Hepatocyte (in vitro differentiated cells): Measurements from ENCODE around the gene NKD1. TPM values are rescaled to one million over a fixed set of nuclear protein-coding genes. Genes with fewer than 3 reads are reported as not detected.

Experiments
- DNase-seq: peaks from one replicate; pipeline ENCODE4 v3.0.0-alpha.2; 2016; ENCODE audit warnings: low spot score
- H2AFZ ChIP-seq: fragments of 200-600 bp; sonication (generic); 2 replicates; pipeline ENCODE4 v1.6.0; 2016; ENCODE audit warnings: antibody characterized with exemption, mild to moderate bottlenecking
- H3K27ac ChIP-seq: fragments of 200-600 bp; sonication (generic); 2 replicates; pipeline ENCODE4 v1.5.1; 2016; ENCODE audit warnings: mild to moderate bottlenecking
- H3K27me3 ChIP-seq: fragments of 200-600 bp; sonication (generic); 2 replicates; pipeline ENCODE4 v1.6.1; 2016
- H3K36me3 ChIP-seq: fragments of 200-600 bp; sonication (generic); replicated peaks from 2 replicates; pipeline ENCODE4 v1.5.1; 2016; ENCODE audit warnings: low read depth; ENCODE audit not compliant: insufficient read depth
- H3K4me1 ChIP-seq: fragments of 200-600 bp; sonication (generic); 2 replicates; pipeline ENCODE4 v1.5.1; 2016; ENCODE audit warnings: mild to moderate bottlenecking, moderate library complexity; ENCODE audit not compliant: insufficient read depth
- H3K4me2 ChIP-seq: fragments of 200-600 bp; sonication (generic); 2 replicates; pipeline ENCODE4 v1.6.0; 2016
- H3K4me3 ChIP-seq: fragments of 200-600 bp; sonication (generic); 2 replicates; pipeline ENCODE4 v1.5.1; 2016; ENCODE audit warnings: mild to moderate bottlenecking
- H3K79me2 ChIP-seq: fragments of 200-600 bp; sonication (generic); 2 replicates; pipeline ENCODE4 v1.6.0; 2017; ENCODE audit warnings: mild to moderate bottlenecking
- H3K9me2 ChIP-seq: fragments of 200-600 bp; sonication (generic); replicated peaks from 2 replicates; pipeline ENCODE4 v1.6.0; 2017; ENCODE audit warnings: mild to moderate bottlenecking; ENCODE audit not compliant: insufficient read depth
- H3K9me3 ChIP-seq: fragments of 200-600 bp; sonication (generic); 2 replicates; pipeline ENCODE4 v1.5.1; 2016; ENCODE audit warnings: low read depth, mild to moderate bottlenecking
- H4K20me1 ChIP-seq: fragments of 200-600 bp; sonication (generic); 2 replicates; pipeline ENCODE4 v1.6.0; 2016; ENCODE audit warnings: mild to moderate bottlenecking; ENCODE audit not compliant: insufficient read depth, poor library complexity, severe bottlenecking
- EZH2 ChIP-seq: fragments of 200-600 bp; sonication (generic); IDR thresholded peaks from 2 replicates; pipeline ENCODE4 v1.6.1; 2016; ENCODE audit warnings: antibody characterized with exemption, mild to moderate bottlenecking, borderline replicate concordance
- EZH2phosphoT487 ChIP-seq: fragments of 200-600 bp; sonication (generic); IDR thresholded peaks from one replicate; pipeline ENCODE4 v1.6.1; 2018; ENCODE audit warnings: antibody characterized with exemption, mild to moderate bottlenecking, low read depth, moderate library complexity; ENCODE audit not compliant: unreplicated experiment, severe bottlenecking
- WGBS: methylation state at CpG from one replicate; pipeline ENCODE4 v1.1.6; 2016; ENCODE audit warnings: low lambda C conversion rate; ENCODE audit errors: missing lambda C conversion rate; 5-methylcytosine and 5-hydroxymethylcytosine counted together
- polyA plus RNA-seq: library from polyadenylated mRNA; unstranded; fragments of >200 nt; fragmentation: Nextera tagmentation; extraction: Ambion mirVana; gene quantifications from 2 replicates; pipeline ENCODE4 v1.2.1, GENCODE V29; 2016
- total RNA-seq: library from RNA; depleted of rRNA; stranded (reverse); fragments of >200 nt; gene quantifications from 2 replicates; pipeline ENCODE4 v1.2.3, GENCODE V29; 2014
- TF ChIP-seq, protein P1 (sequence below): fragments of 200-600 bp; sonication (generic); IDR thresholded peaks from 2 replicates; pipeline ENCODE4 v1.5.1; 2016; ENCODE audit warnings: antibody characterized with exemption, mild to moderate bottlenecking; ENCODE audit not compliant: poor library complexity

NKD1 gene
- total and polyA plus RNA-seq, 2 experiments from 2014 or later: 5.9 to 26.3 TPM

DNA sequence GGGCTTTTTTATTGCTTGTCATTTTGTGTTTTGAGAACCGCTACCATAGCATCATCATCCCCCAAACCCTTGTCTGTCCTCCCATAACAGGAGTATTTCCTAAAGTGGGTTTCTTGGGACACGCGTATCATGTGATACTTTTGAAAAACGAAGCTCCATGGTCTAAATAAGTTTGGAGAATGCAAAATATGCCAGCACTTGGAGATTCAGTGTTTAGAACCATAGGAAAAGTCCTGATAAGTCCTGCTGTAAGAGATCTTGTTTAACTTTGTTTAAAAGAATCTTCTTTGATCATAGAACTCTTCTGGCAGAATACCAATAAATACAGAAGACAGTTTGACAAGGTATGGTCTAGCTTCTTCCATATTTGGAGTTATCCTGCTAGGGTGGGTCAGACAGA is 59.3 kb downstream of the NKD1 start:
- Histone ChIP-seq H3K4me1 (peaks cover 31% of the 10 kb centered on the region), H3K27ac (no peak overlapping the region), H3K4me3 (no peak overlapping the region), H2AFZ (no peak overlapping the region), H3K79me2 (no peaks in the 10 kb centered on the region), H3K27me3 (no peaks in the 10 kb centered on the region), H3K9me2 (no peaks in the 10 kb centered on the region), H3K36me3 (no peaks in the 10 kb centered on the region), H3K9me3 (no peaks in the 10 kb centered on the region), H4K20me1 (no peaks in the 10 kb centered on the region), H3K4me2 (no peak overlapping the region)
- TF ChIP-seq, protein P1, sequence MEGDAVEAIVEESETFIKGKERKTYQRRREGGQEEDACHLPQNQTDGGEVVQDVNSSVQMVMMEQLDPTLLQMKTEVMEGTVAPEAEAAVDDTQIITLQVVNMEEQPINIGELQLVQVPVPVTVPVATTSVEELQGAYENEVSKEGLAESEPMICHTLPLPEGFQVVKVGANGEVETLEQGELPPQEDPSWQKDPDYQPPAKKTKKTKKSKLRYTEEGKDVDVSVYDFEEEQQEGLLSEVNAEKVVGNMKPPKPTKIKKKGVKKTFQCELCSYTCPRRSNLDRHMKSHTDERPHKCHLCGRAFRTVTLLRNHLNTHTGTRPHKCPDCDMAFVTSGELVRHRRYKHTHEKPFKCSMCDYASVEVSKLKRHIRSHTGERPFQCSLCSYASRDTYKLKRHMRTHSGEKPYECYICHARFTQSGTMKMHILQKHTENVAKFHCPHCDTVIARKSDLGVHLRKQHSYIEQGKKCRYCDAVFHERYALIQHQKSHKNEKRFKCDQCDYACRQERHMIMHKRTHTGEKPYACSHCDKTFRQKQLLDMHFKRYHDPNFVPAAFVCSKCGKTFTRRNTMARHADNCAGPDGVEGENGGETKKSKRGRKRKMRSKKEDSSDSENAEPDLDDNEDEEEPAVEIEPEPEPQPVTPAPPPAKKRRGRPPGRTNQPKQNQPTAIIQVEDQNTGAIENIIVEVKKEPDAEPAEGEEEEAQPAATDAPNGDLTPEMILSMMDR: no peak
- TF ChIP-seq EZH2phosphoT487 (no peak), EZH2 (no peak)
- DNase-seq: no peak
- 80% methylated on average over 4 of the region's 4 CpGs for WGBS

DNA sequence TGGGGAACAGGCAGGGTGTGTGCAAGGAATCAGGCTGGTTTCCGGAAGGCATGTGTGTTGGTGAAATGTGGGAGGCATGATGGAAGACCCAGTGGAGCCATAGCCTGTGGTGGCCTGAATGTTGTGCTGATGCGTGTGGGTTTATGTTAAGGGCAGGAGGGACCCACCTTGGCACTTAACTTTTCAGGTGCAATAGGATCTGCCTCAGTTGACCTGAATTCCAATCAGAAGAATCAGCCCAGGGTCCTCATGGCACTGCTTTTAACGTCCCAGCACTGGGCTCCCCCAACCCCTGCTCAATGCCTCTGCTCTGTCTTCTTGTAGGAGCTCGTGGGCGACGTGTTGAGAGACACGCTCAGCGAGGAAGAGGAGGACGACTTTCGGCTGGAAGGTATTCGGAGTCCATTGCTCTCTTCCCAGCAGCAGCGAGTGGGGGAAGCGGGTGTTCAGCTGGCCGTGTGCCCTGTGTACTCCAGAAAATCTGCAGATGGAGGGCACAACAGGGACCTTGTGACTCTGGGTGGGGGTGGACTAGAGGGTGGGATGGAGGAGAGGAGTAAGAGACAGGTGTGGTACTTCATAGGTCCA is 59.9 kb downstream of the NKD1 start:
- Histone ChIP-seq H3K27me3 (no peaks in the 10 kb centered on the region), H3K4me3 (no peak overlapping the region), H4K20me1 (no peaks in the 10 kb centered on the region), H2AFZ (no peak overlapping the region), H3K79me2 (no peaks in the 10 kb centered on the region), H3K4me1 (peaks cover 31% of the 10 kb centered on the region), H3K36me3 (no peaks in the 10 kb centered on the region), H3K9me2 (no peaks in the 10 kb centered on the region), H3K9me3 (no peaks in the 10 kb centered on the region), H3K4me2 (no peak overlapping the region), H3K27ac (no peak overlapping the region)
- no peak for TF ChIP-seq EZH2phosphoT487
- no peak for TF ChIP-seq EZH2
- TF ChIP-seq, protein P1: no peak
- no peak for DNase-seq
- 96% methylated on average over 14 of the region's 14 CpGs for WGBS

DNA sequence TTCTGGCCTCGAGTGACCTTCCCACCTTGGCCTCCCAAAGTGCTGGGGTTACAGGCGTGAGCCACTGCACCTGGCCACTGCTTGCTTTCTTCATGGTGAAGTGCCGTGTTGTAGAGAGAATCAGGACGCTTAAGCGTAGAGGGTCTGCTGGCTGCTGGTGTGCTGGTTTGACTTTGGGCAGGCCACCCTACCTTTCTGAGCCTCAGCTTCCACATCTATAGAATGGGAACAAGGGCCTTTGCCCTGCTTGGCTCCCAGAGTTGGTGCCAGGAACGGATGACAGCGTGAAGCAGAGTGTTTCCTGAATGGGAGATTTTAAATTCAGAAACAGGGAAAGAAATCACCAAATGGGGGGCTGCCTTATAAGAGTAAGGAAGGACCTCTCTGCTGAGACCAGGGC is 60.9 kb downstream of the NKD1 start:
- Histone ChIP-seq H3K4me1 (peaks cover 32% of the 10 kb centered on the region), H3K79me2 (no peaks in the 10 kb centered on the region), H3K4me2 (no peak overlapping the region), H2AFZ (no peak overlapping the region), H3K9me2 (no peaks in the 10 kb centered on the region), H3K4me3 (no peak overlapping the region), H3K9me3 (no peaks in the 10 kb centered on the region), H3K36me3 (no peaks in the 10 kb centered on the region), H4K20me1 (no peaks in the 10 kb centered on the region), H3K27ac (peak overlapping the region; percentile 58), H3K27me3 (no peaks in the 10 kb centered on the region)
- TF ChIP-seq EZH2: no peak
- no peak for DNase-seq
- WGBS: 95% methylated on average over 7 of the region's 7 CpGs

DNA sequence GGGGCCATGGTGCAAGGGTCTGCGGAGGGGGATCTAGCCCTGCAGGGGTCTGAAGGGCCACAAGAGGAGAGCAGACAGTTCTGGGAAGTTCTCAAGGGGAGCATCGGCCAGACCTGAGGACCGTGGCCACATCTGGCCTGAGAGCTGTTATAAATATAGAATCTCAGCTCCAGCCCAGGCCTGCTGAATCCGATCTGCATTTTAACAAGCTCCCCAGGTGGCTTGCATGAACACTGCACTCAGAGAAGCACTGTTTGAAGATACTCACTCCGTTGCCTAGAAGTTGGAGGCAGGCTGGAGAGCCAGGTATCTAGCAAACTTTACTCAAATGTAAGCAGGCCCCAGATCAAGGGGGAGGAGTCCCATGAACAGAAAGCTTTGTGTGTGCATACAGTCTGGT is 61.3 kb downstream of the NKD1 start:
- H3K4me2 ChIP-seq: no peak overlapping the region
- TF ChIP-seq, protein P1: no peak
- TF ChIP-seq EZH2phosphoT487 (no peak), EZH2 (no peak)
- no peaks in the 10 kb centered on the region for H3K27me3 ChIP-seq
- no peaks in the 10 kb centered on the region for H3K9me3 ChIP-seq
- H3K9me2 ChIP-seq: no peaks in the 10 kb centered on the region
- peaks cover 36% of the 10 kb centered on the region for H3K4me1 ChIP-seq
- DNase-seq: peak; percentile 37
- H3K27ac ChIP-seq: peak overlapping the region; percentile 58
- 53% methylated on average over 5 of the region's 5 CpGs for WGBS
- no peaks in the 10 kb centered on the region for H3K36me3 ChIP-seq
- H4K20me1 ChIP-seq: no peaks in the 10 kb centered on the region
- no peak overlapping the region for H3K4me3 ChIP-seq
- no peak overlapping the region for H2AFZ ChIP-seq
- no peaks in the 10 kb centered on the region for H3K79me2 ChIP-seq
